T47D (cell line): ENCODE results near the gene C1QTNF3.
"Not testable (repeated sequence)": the region's sequence is repeated elsewhere in the genome, so short reads cannot be mapped to it uniquely, and the experiment has no call there.

Experiments
- DNase-seq, 2 experiments: peaks; one replicate each; pipeline versions ENCODE4 v3.0.0 to v3.0.0-alpha.2; 2011 to 2012; ENCODE audit warnings: low read depth in 1 of 2, low spot score in 1 of 2
- JUND ChIP-seq: IDR thresholded peaks from 2 replicates; pipeline ENCODE4 v1.6.1; 2012; ENCODE audit warnings: low read depth
- in situ Hi-C: cut with HindIII; loops from 2 replicates; pipeline ENCODE4 v1.10.0; 2016; ENCODE audit warnings: low sequenced_read_pairs, low pct_unique_long_range_greater_than_20kb

C1QTNF3 gene, protein sequence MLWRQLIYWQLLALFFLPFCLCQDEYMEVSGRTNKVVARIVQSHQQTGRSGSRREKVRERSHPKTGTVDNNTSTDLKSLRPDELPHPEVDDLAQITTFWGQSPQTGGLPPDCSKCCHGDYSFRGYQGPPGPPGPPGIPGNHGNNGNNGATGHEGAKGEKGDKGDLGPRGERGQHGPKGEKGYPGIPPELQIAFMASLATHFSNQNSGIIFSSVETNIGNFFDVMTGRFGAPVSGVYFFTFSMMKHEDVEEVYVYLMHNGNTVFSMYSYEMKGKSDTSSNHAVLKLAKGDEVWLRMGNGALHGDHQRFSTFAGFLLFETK

DNA sequence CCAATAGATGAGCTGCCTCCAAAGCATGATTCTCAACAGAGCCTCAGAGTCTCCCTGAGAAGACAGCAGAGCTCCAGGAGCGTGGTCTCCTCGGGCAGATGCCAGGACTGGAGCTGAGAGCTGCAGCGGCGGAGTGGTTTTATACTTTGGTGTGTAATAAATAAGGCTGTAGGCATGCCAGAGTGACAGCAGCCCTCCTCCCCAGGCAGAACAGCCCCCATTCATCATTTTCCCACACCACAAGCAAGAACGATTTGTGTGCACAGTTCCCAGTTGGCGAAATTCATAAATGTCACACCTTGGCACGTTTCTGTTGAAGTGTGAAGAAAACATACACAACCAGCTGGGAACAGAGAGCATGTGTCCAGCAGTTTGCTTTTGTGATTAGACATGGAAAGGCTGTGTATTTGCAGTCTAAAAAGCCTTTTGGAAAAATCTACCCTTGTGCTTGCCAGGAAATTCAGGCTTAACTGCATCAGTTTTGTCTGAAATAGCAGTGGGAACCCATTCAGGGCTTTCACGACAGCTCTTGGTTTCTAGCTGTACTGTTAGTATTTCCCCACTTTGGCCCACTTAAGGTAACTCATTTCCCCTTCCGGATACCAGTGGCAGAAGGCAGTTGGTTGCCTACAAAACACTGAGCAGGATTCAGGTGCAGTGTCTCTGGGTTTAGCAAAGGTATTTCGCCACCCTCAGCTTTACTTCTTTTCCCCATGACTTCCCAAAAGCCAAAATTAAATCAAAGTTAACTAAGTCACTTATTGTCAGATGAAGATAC lies at the start of gene C1QTNF3:
TSS of gene C1QTNF3 (minus strand) at position 115 of the 778 bp plus-strand sequence. CDS start at position 27, 88 bp downstream.
- no peak for TF ChIP-seq JUND
- DNase-seq: no peak
- in situ Hi-C loops: no loop called here

DNA sequence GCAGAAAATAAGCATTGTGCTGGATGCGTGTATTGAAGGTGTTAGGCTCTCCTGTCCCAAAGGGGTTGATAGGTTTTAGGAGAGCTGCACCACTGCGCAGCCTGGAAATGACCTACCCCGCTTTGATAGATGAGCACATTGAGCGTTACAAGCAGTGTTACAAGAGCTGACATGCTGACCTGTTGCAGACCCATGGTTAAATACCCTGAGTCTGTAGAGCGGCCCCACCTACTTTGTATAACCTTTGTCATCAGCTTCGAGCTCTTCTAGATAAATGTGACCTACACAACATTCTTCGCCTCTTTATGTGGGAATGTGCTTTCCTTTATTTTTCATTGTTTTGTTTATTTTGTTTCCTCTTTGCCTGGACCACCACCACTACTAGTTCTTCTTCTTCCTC lies 48.0 kb upstream of the C1QTNF3 start:
- in situ Hi-C loops, DNase-seq: not testable (repeated sequence)

DNA sequence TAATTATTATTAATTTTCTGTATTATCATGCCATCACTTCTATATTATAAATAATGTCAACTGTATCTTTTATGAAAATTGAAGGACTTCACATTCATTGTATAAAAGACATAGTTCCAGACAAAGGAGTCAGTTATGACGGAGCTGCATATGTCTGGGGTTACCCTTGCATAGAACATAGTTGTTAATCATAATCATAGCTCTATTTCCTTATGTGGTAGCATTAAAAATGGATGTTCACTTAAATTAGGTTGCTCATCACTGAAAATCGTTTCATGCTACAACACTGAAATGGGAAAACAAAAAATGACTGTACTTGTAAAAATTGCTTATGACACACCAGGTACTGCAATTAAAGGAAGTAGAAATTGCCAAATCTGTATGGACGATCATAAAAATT lies 46.8 kb upstream of the C1QTNF3 start:
- in situ Hi-C loops, DNase-seq: not testable (repeated sequence)

DNA sequence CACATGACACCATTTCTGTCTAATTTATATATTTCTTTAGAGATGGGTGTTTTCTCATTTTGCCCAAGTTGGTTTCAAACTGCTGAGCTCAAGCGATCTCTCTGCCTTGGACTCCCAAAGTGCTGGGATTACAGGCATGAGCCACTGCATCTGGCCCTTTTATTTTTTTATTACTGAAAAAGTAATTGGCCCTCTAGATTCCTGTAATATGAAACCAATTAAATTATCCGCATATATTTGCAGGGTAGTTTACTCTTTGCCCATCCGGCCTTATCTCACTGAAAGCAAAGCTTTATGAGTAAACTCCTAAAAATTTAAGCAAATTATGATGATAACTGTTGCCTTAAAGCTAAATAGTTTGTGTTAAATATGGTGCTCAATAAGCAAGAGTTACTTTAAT lies 44.7 kb upstream of the C1QTNF3 start:
- in situ Hi-C loops, DNase-seq: not testable (repeated sequence)

DNA sequence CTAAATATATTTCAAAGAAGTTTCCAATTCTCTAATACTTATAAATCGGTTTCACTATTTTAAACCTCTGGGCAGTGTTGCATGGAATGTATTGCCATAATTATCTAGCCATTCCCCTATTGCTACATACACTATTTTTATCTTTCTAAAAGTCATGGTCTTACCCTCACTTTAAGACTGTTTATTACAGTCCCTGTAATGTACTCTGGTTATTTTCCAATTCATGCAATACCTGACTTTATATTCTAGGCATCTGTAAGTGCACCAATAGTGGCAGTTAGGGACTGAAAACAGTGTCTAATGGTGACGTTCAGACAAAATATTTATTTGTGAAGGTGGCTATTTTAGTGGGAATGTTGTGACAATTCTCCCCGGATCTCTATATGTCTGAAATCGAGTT lies 40.9 kb upstream of the C1QTNF3 start:
- in situ Hi-C loops, DNase-seq: not testable (repeated sequence)

DNA sequence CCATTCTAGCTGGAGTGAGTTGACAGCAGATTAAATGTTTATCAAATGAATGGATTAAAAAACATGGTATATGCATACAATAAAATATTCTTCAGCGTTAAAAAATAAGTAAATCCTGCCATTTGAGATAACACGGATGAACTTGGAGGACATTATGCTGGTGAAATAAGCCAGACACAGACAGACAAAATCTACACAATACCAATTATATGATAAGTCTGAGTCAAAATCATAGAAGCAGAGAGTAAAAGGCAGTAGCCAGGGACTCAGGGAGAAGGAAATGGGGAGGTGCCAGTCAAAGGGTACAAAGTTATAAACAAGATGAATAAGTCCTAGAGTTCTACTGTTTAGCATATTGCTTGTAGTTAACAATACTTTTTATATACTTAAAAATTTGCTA lies 36.5 kb upstream of the C1QTNF3 start:
- DNase-seq, in situ Hi-C loops: not testable (repeated sequence)

DNA sequence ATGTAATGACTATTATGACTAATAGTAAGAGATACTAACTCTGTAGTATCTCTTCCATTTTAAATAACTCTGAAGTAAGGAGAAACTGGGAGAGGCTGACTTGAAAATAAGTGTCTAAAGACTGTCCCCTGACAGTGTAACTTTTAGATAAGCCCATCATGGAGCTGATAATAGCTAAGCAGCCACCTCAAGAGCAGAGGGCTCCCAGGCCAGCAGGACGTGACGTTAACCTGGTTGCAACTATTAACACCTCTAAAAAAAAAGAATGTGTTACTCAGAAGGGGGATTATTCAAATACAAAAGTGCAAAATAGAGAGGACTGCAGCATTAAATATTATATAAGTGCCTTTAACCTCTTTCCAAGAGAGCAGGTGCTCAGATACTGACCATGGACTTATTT lies 34.6 kb upstream of the C1QTNF3 start:
- DNase-seq, in situ Hi-C loops: not testable (repeated sequence)

DNA sequence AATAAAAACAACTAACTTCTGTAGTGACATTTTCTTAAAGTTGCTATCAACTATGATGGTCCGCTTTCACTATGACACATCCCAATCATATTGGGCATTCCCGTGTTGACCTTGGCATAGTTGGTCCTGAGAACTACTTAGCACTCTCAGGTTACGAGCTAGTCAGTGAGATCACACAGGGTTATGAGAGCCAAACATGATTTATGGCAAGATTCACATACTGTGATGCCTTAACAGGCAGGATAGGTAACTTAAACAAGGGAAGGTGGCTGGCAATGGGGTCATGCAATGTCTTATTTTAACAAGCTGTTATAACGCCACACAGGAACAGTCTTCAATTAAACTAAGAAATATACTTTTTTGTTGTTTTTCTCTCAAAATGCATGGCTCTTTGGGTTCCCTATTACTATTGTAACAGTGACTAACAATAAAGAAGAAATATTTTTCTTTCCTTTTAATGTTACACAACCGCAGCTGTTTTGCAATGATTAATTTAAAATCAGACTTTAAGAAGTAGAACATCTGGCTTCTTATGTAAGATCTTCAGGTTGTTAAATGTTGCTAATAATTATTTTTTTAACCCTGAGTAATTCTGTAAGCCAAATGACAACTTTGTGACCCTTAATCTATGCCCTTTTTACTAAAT lies 33.8 kb upstream of the C1QTNF3 start:
- in situ Hi-C loops, DNase-seq: not testable (repeated sequence)

DNA sequence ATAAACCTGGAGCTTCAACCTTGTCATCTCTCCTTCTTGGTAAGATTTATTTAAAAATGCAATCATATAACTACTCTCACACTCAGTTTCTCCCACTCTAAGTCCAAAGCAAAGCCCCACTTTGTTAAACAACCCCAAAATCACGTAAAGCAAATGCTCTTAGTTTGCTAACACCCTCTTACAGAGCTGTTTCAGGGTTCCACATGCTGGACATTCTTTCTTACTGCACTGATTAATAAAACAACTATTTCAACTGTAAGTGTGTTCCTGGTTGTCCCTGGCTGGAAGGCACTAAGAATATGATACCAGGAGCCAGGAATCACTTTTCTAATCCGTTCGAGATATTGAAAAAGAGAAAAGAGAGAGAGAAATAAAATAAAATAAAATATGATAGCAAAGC lies 31.5 kb upstream of the C1QTNF3 start:
- DNase-seq, in situ Hi-C loops: not testable (repeated sequence)

DNA sequence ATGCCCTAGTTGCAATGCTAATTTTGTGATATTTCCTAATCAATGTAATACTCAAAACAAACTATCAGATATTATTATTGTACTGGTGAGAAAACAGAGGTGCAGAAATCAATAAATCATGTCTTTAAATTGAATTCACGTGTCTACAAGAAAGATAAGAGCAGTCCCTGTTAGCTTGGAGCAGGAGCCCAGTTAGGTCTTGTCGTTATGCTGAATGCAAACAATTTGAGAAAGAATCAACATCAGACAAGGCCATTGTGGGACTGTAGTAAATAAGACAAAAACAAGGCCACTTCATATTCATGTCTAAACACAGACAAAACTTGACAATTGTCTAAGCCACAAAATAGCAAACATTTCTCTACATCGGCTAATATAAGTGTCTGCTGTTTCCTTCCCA lies 31.1 kb upstream of the C1QTNF3 start:
- in situ Hi-C loops, DNase-seq: not testable (repeated sequence)

DNA sequence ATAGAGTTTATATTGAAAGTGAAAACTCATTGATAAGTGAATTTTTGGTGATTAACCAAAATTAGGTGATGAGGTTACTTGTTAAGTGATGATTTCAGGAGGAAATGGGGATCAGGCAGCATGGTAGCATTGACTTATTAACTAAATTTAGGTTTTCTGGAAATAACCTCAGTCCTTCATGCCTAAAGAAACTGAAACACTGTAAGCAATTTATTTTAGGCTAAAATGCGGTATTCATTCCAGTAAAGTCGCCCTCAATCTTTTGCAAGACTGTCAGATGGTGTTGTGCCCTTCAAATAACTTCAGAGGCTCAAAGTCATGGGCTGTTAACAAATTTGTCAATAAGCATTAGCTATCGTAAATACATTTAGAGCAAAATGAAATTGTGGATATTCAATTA lies 27.6 kb upstream of the C1QTNF3 start:
- in situ Hi-C loops, DNase-seq: not testable (repeated sequence)

DNA sequence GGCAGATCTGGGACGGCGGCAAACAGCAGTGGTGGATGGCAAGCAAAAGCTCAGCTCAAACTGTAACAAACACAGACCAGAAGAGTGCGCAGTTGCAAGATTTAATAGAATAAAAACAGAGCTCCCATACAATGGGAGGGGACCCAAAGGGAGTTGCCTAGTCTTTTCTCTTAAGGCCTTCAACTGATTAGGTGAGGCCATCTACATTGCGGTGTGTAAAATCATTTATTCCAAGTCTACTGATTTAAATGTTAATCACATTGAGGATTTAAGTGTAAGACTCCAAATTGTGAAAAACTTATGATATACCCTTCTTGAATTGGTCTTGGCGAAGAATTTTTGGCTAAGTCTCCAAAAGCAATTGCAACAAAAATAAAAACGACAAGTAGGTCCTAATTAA lies 21.6 kb upstream of the C1QTNF3 start:
- no peak for DNase-seq
- in situ Hi-C loops: no loop called here
- TF ChIP-seq JUND: no peak

DNA sequence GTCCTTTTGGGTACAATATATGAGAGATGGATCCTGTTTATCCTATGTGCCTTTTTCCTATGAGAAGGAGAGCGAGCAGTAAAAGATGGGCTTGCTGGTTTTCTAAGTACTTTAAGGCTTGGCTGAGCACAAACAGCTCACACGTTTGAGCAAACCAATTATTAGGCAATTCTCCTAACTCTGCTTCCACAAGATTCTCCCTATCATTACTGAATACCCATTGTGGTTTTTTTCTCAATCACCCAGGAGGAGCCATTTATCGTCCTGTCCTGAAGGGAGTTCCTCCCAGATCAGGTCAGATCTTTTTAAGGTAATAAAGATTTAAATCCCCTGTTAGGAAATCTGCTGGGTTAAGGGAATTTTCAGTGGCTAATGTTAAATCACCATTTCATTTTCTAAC lies 19.4 kb upstream of the C1QTNF3 start:
- DNase-seq: no peak
- TF ChIP-seq JUND: no peak
- in situ Hi-C loops: no loop called here

DNA sequence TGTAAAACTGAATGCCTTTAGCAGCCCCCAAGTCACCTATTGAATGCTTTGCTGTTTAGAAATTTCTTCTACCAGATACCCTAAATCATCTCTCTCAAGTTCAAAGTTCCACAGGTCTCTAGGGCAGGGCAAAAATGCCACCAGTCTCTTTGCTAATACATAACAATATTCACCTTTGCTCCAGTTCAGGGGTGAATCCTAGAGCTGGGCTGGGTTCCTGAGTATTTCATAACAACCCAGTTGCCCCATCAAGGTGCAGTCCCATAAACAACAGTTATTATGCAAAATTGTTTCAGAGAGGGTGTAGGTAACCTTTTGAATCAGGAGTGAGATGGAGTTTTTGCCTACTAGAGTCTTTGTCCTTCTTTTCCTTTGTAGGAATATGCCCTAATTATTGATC lies 19.0 kb upstream of the C1QTNF3 start:
- no peak for TF ChIP-seq JUND
- no peak for DNase-seq
- in situ Hi-C loops: no loop called here
